ENCODE results near the gene ANKS1B.

ANKS1B gene

DNA sequence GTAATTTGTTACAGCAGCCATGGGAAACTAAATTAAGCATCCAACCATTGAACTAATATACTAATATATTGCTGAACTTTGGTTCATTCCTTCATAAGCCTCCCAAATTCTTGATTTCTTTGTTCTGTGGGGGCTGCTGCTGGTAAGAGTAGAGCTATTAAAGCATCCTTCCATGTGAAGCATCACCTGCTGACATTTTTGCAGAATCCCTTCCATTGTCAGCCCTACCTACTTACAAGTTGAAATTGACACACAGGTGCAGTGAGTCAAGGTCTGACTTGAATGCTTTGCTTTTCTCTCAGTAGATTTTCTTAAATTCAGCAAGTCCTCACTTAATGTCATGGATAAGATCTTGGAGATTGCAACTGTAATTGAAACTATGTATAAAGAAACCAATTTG is 865.3 kb downstream of the ANKS1B start:
- H3K9me3 ChIP-seq (ENCODE audit: control insufficient read depth in 2 of 2, low read length in 2 of 2), result no peaks in the 10 kb centered on the region
- no peak overlapping the region for H3K4me3 ChIP-seq (ENCODE audit: low read length in 2 of 2)
- H3K4me1 ChIP-seq (ENCODE audit: control insufficient read depth, insufficient read depth, low read length), result no peaks in the 10 kb centered on the region
- no peaks in the 10 kb centered on the region for H3K27me3 ChIP-seq (ENCODE audit: control insufficient read depth in 1 of 2, insufficient read depth in 2 of 2, low read length in 2 of 2)
- H3K27ac ChIP-seq (ENCODE audit: low read length), result no peak overlapping the region
- H3K36me3 ChIP-seq (ENCODE audit: control insufficient read depth in 2 of 2, insufficient read depth in 2 of 2, low read length in 2 of 2), result no peaks in the 10 kb centered on the region
- H3K9ac ChIP-seq (ENCODE audit: low read length in 2 of 2), result no peak overlapping the region

DNA sequence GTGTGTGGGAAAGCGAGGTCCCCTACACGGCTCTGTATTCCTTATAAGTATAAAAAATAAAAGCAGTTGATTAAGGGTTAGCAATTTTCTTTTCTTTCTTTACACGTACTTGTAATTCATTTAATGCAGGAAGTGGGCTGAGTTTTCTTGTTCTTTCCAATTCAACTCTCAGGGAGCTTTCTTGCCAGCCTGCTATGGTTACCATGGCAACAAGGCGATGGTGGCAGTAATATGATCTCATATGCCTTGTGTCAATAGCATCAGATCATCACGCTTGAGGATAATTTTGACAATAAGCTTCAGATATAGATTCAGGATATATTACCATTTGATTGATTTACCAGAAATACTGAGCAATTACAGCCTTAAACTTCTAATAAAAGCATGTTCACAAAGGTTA is 873.1 kb downstream of the ANKS1B start:
- Histone ChIP-seq H3K27ac (ENCODE audit: low read length) (no peak overlapping the region), H3K9ac (ENCODE audit: low read length in 2 of 2) (no peak overlapping the region), H3K36me3 (ENCODE audit: control insufficient read depth in 2 of 2, insufficient read depth in 2 of 2, low read length in 2 of 2) (no peaks in the 10 kb centered on the region), H3K9me3 (ENCODE audit: control insufficient read depth in 2 of 2, low read length in 2 of 2) (no peaks in the 10 kb centered on the region), H3K4me3 (ENCODE audit: low read length in 2 of 2) (no peak overlapping the region), H3K4me1 (ENCODE audit: control insufficient read depth, insufficient read depth, low read length) (no peaks in the 10 kb centered on the region), H3K27me3 (ENCODE audit: control insufficient read depth in 1 of 2, insufficient read depth in 2 of 2, low read length in 2 of 2) (no peaks in the 10 kb centered on the region)

DNA sequence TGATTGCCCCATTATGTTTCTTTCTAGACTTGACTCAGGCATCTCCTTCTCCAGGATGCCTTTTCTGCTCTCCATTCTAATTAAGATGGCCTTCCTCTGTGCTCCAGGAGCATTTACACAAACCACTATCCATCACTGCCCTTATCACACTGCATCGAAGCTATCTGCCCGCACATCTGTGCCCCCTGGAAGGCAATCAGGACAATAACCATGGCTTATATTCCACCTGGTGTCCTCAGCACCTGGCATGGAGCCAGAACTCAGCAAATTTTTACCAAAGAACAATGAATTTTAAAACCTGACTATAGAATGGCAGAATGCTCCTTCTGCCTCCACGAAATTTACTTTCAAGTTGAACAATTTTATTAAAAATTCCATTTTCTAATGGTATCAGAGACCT is 873.9 kb downstream of the ANKS1B start:
- no peaks in the 10 kb centered on the region for H3K4me1 ChIP-seq (ENCODE audit: control insufficient read depth, insufficient read depth, low read length)
- H3K4me3 ChIP-seq (ENCODE audit: low read length in 2 of 2), result no peak overlapping the region
- H3K36me3 ChIP-seq (ENCODE audit: control insufficient read depth in 2 of 2, insufficient read depth in 2 of 2, low read length in 2 of 2), result no peaks in the 10 kb centered on the region
- H3K9ac ChIP-seq (ENCODE audit: low read length in 2 of 2), result no peak overlapping the region
- no peaks in the 10 kb centered on the region for H3K27me3 ChIP-seq (ENCODE audit: control insufficient read depth in 1 of 2, insufficient read depth in 2 of 2, low read length in 2 of 2)
- no peak overlapping the region for H3K27ac ChIP-seq (ENCODE audit: low read length)
- no peaks in the 10 kb centered on the region for H3K9me3 ChIP-seq (ENCODE audit: control insufficient read depth in 2 of 2, low read length in 2 of 2)

DNA sequence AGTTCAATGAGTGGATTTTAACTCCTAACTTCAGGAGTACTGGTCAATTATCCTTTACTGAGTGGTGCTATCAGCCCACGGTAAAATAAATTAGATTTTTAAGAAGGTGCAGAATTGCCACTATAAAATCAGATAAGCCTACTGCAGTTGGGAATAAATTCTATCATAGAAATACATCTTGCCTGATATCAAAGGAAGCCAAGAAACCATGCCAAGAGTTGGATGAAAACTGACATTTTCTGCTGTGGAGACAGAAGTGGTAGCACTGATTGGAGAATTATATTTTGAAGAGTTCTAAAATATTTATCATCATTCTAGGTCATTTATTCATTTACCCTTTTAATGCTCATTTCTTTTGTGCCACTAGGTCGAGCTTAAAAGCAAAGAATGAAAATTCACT is 874.5 kb downstream of the ANKS1B start:
- Histone ChIP-seq H3K4me3 (ENCODE audit: low read length in 2 of 2) (no peak overlapping the region), H3K27me3 (ENCODE audit: control insufficient read depth in 1 of 2, insufficient read depth in 2 of 2, low read length in 2 of 2) (no peaks in the 10 kb centered on the region), H3K9ac (ENCODE audit: low read length in 2 of 2) (no peak overlapping the region), H3K27ac (ENCODE audit: low read length) (no peak overlapping the region), H3K4me1 (ENCODE audit: control insufficient read depth, insufficient read depth, low read length) (no peaks in the 10 kb centered on the region), H3K36me3 (ENCODE audit: control insufficient read depth in 2 of 2, insufficient read depth in 2 of 2, low read length in 2 of 2) (no peaks in the 10 kb centered on the region), H3K9me3 (ENCODE audit: control insufficient read depth in 2 of 2, low read length in 2 of 2) (no peaks in the 10 kb centered on the region)

DNA sequence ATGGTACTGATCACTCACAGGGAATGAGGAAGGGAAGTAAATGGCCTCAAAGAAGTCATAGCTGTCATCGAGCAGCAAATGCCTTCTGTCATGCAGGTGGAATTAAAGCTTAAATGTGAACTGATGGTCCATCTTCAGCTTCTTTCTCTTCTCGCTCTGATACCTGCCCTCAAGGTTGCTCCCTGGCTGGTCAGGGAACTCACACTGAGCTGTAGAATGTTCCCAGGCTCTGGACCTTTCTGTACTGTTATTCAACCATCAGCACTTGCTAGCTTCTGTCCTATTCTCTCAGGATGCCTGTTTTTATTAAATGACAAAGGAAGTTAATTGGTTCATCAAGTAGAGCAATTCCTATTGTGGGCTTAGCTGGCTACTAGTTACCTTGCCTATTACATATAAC is 875.8 kb downstream of the ANKS1B start:
- Histone ChIP-seq H3K36me3 (ENCODE audit: control insufficient read depth in 2 of 2, insufficient read depth in 2 of 2, low read length in 2 of 2) (no peaks in the 10 kb centered on the region), H3K27me3 (ENCODE audit: control insufficient read depth in 1 of 2, insufficient read depth in 2 of 2, low read length in 2 of 2) (no peaks in the 10 kb centered on the region), H3K9me3 (ENCODE audit: control insufficient read depth in 2 of 2, low read length in 2 of 2) (no peaks in the 10 kb centered on the region), H3K9ac (ENCODE audit: low read length in 2 of 2) (no peak overlapping the region), H3K27ac (ENCODE audit: low read length) (no peak overlapping the region), H3K4me3 (ENCODE audit: low read length in 2 of 2) (no peak overlapping the region), H3K4me1 (ENCODE audit: control insufficient read depth, insufficient read depth, low read length) (no peaks in the 10 kb centered on the region)

- Histone ChIP-seq H3K9ac (ENCODE audit: low read length in 2 of 2) (no peak overlapping the region), H3K9me3 (ENCODE audit: control insufficient read depth in 2 of 2, low read length in 2 of 2) (no peaks in the 10 kb centered on the region), H3K4me3 (ENCODE audit: low read length in 2 of 2) (no peak overlapping the region), H3K27ac (ENCODE audit: low read length) (no peak overlapping the region), H3K27me3 (ENCODE audit: control insufficient read depth in 1 of 2, insufficient read depth in 2 of 2, low read length in 2 of 2) (no peaks in the 10 kb centered on the region), H3K36me3 (ENCODE audit: control insufficient read depth in 2 of 2, insufficient read depth in 2 of 2, low read length in 2 of 2) (no peaks in the 10 kb centered on the region), H3K4me1 (ENCODE audit: control insufficient read depth, insufficient read depth, low read length) (no peaks in the 10 kb centered on the region)
These were observed 885.0 kb downstream of the ANKS1B start for GRCh38 chr12:99099786-99100185.

DNA sequence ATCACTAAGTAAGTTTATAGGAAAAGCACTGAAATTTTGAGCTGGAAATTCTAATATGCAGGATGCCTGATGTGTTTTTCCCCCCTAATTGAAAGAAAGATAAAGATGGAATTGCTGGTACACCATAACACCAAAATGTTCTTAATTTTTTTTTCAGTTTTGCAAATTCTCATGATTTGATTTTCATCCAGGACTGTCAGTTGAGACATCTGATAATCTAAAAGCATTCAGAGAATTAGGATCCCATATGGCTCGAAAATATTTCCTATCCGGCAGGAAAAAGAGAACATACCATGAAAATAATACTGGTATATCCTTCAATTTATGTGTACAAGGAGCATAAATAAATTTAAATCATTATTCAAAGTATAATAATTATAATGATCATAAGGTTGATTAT is 887.6 kb downstream of the ANKS1B start:
- no peaks in the 10 kb centered on the region for H3K4me1 ChIP-seq (ENCODE audit: control insufficient read depth, insufficient read depth, low read length)
- no peak overlapping the region for H3K9ac ChIP-seq (ENCODE audit: low read length in 2 of 2)
- H3K27me3 ChIP-seq (ENCODE audit: control insufficient read depth in 1 of 2, insufficient read depth in 2 of 2, low read length in 2 of 2), result no peaks in the 10 kb centered on the region
- no peak overlapping the region for H3K27ac ChIP-seq (ENCODE audit: low read length)
- H3K9me3 ChIP-seq (ENCODE audit: control insufficient read depth in 2 of 2, low read length in 2 of 2), result no peaks in the 10 kb centered on the region
- H3K4me3 ChIP-seq (ENCODE audit: low read length in 2 of 2), result no peak overlapping the region
- H3K36me3 ChIP-seq (ENCODE audit: control insufficient read depth in 2 of 2, insufficient read depth in 2 of 2, low read length in 2 of 2), result no peaks in the 10 kb centered on the region

GRCh38 chr12:99093166-99093565 is 891.6 kb downstream of the ANKS1B start:
- H3K9me3 ChIP-seq (ENCODE audit: control insufficient read depth in 2 of 2, low read length in 2 of 2), result no peaks in the 10 kb centered on the region
- H3K36me3 ChIP-seq (ENCODE audit: control insufficient read depth in 2 of 2, insufficient read depth in 2 of 2, low read length in 2 of 2), result no peaks in the 10 kb centered on the region
- H3K27ac ChIP-seq (ENCODE audit: low read length), result no peak overlapping the region
- no peak overlapping the region for H3K4me3 ChIP-seq (ENCODE audit: low read length in 2 of 2)
- no peaks in the 10 kb centered on the region for H3K27me3 ChIP-seq (ENCODE audit: control insufficient read depth in 1 of 2, insufficient read depth in 2 of 2, low read length in 2 of 2)
- H3K4me1 ChIP-seq (ENCODE audit: control insufficient read depth, insufficient read depth, low read length), result no peaks in the 10 kb centered on the region
- no peak overlapping the region for H3K9ac ChIP-seq (ENCODE audit: low read length in 2 of 2)

DNA sequence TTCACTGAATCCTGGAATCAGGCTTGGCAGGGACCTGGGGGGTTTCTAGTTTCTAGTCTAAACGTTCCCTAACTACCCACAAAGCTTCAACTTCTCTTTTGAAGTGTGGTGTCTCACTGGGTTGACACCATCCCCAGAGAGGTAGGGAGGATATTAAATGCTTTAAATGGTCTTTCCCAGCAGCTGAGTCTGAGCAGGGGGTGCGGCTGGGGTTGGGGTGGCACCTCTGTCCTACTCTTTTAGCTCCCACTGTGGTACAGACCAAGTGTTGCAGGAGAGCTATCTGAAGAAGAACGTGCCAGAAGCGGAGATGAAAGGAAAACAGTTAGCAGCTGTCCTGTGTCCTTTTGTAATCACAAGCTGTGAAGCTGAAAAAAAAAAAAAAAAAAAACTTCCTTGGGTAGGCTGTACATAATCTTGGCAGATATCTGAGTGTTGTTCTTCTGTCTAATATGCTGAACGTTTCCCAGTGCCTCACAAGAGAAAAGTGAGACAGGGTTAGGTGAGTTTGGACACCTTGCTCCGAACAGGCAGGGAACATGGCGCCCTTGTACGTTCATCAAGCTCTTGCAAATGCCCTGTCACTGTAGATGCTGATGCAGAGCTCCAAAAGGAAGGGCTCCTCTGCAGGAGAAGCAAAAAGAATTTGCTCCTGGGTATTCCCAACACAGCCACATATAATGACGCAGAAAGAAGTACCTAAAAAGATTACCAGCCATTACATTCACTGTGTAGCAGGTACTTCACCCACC is 892.5 kb downstream of the ANKS1B start:
- Histone ChIP-seq H3K4me1 (ENCODE audit: control insufficient read depth, insufficient read depth, low read length) (no peaks in the 10 kb centered on the region), H3K27me3 (ENCODE audit: control insufficient read depth in 1 of 2, insufficient read depth in 2 of 2, low read length in 2 of 2) (no peaks in the 10 kb centered on the region), H3K36me3 (ENCODE audit: control insufficient read depth in 2 of 2, insufficient read depth in 2 of 2, low read length in 2 of 2) (no peaks in the 10 kb centered on the region), H3K9me3 (ENCODE audit: control insufficient read depth in 2 of 2, low read length in 2 of 2) (no peaks in the 10 kb centered on the region), H3K4me3 (ENCODE audit: low read length in 2 of 2) (no peak overlapping the region), H3K9ac (ENCODE audit: low read length in 2 of 2) (no peak overlapping the region), H3K27ac (ENCODE audit: low read length) (no peak overlapping the region)

DNA sequence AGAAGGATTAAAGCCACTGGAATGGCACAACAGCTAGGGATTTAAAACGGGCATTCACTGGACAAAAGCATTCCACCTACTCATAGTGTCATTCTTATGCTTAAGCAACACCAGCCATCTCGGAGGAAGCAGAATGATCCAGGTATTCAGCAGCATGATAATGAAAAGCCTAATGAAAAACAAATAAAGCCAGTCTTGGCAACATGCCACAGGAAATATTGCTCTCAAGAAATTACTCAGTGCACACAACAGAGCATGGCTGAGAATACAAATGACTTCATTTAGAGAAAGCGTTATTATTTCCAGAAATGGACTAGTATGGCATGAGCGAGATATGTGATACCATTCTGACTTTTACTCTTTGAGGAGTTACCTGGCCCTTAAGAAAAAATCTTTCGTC is 897.5 kb downstream of the ANKS1B start:
- Histone ChIP-seq H3K4me1 (ENCODE audit: control insufficient read depth, insufficient read depth, low read length) (no peaks in the 10 kb centered on the region), H3K27ac (ENCODE audit: low read length) (no peak overlapping the region), H3K27me3 (ENCODE audit: control insufficient read depth in 1 of 2, insufficient read depth in 2 of 2, low read length in 2 of 2) (no peaks in the 10 kb centered on the region), H3K36me3 (ENCODE audit: control insufficient read depth in 2 of 2, insufficient read depth in 2 of 2, low read length in 2 of 2) (peaks cover 3 to 7% of the 10 kb centered on the region in 2 donors), H3K9ac (ENCODE audit: low read length in 2 of 2) (no peak overlapping the region), H3K9me3 (ENCODE audit: control insufficient read depth in 2 of 2, low read length in 2 of 2) (no peaks in the 10 kb centered on the region), H3K4me3 (ENCODE audit: low read length in 2 of 2) (no peak overlapping the region)

- no peaks in the 10 kb centered on the region for H3K4me1 ChIP-seq (ENCODE audit: control insufficient read depth, insufficient read depth, low read length)
- peaks cover 3 to 7% of the 10 kb centered on the region in 2 donors for H3K36me3 ChIP-seq (ENCODE audit: control insufficient read depth in 2 of 2, insufficient read depth in 2 of 2, low read length in 2 of 2)
- no peak overlapping the region for H3K9ac ChIP-seq (ENCODE audit: low read length in 2 of 2)
- H3K4me3 ChIP-seq (ENCODE audit: low read length in 2 of 2), result no peak overlapping the region
- no peaks in the 10 kb centered on the region for H3K27me3 ChIP-seq (ENCODE audit: control insufficient read depth in 1 of 2, insufficient read depth in 2 of 2, low read length in 2 of 2)
- no peak overlapping the region for H3K27ac ChIP-seq (ENCODE audit: low read length)
- no peaks in the 10 kb centered on the region for H3K9me3 ChIP-seq (ENCODE audit: control insufficient read depth in 2 of 2, low read length in 2 of 2)
These were observed 904.9 kb downstream of the ANKS1B start for GRCh38 chr12:99079811-99080210.

Measured in stomach smooth muscle (tissue), 2 donors.